ENCODE measurements around the gene DIS3L2.
"Not testable (repeated sequence)": the region's sequence is repeated elsewhere in the genome, so short reads cannot be mapped to it uniquely, and the experiment has no call there.

Gene DIS3L2

GRCh38 chr2:232316461-232317330 lies 355.2 kb downstream of the DIS3L2 start:
- DNase-seq (ENCODE audit: low read depth in 1 of 2, low spot score in 1 of 2): no peak

GRCh38 chr2:232318169-232318855 lies 356.8 kb downstream of the DIS3L2 start:
- no peak for DNase-seq (ENCODE audit: low read depth in 1 of 2, low spot score in 1 of 2)

- DNase-seq (ENCODE audit: low read depth in 1 of 2, low spot score in 1 of 2): no peak
Measured at GRCh38 chr2:232319067-232319802, 357.7 kb downstream of the DIS3L2 start.

GRCh38 chr2:232319803-232320442 lies 358.4 kb downstream of the DIS3L2 start:
- DNase-seq (ENCODE audit: low read depth in 1 of 2, low spot score in 1 of 2): no peak

- no peak for DNase-seq (ENCODE audit: low read depth in 1 of 2, low spot score in 1 of 2)
Measured at GRCh38 chr2:232320443-232320803, 358.9 kb downstream of the DIS3L2 start.

- DNase-seq (ENCODE audit: low read depth in 1 of 2, low spot score in 1 of 2): peak in 1 of 2 donors; percentile 25
Measured at GRCh38 chr2:232321156-232321816, 359.8 kb downstream of the DIS3L2 start.

- DNase-seq (ENCODE audit: low read depth in 1 of 2, low spot score in 1 of 2): no peak
Measured at GRCh38 chr2:232321817-232322559, 360.5 kb downstream of the DIS3L2 start.

GRCh38 chr2:232322560-232323327 lies 361.2 kb downstream of the DIS3L2 start:
- DNase-seq (ENCODE audit: low read depth in 1 of 2, low spot score in 1 of 2): no peak

- no peak for DNase-seq (ENCODE audit: low read depth in 1 of 2, low spot score in 1 of 2)
Measured at GRCh38 chr2:232323328-232323650, 361.8 kb downstream of the DIS3L2 start.

- not testable (repeated sequence) for DNase-seq (ENCODE audit: low read depth in 1 of 2, low spot score in 1 of 2)
Measured at GRCh38 chr2:232323967-232324366, 362.5 kb downstream of the DIS3L2 start.

- DNase-seq (ENCODE audit: low read depth in 1 of 2, low spot score in 1 of 2): no peak
Measured at GRCh38 chr2:232324778-232325177, 363.3 kb downstream of the DIS3L2 start.

- peak in 1 of 2 donors; percentile 37 for DNase-seq (ENCODE audit: low read depth in 1 of 2, low spot score in 1 of 2)
Measured at GRCh38 chr2:232325324-232326273, 364.1 kb downstream of the DIS3L2 start.

- not testable (repeated sequence) for DNase-seq (ENCODE audit: low read depth in 1 of 2, low spot score in 1 of 2)
Measured at GRCh38 chr2:232326274-232327104, 365.0 kb downstream of the DIS3L2 start.

- peak; percentile 64 to 76 for DNase-seq (ENCODE audit: low read depth in 1 of 2, low spot score in 1 of 2)
Measured at GRCh38 chr2:232327105-232328031, 365.9 kb downstream of the DIS3L2 start.

GRCh38 chr2:232328032-232328422 lies 366.5 kb downstream of the DIS3L2 start:
- no peak for DNase-seq (ENCODE audit: low read depth in 1 of 2, low spot score in 1 of 2)

Data from stimulated activated CD4-positive, alpha-beta T cell treated with anti-CD3 and anti-CD28 coated beads, Interleukin-15, amount 100 ng/mL, for 1 hour (primary cell).